Activated CD4-positive, alpha-beta T cell treated with anti-CD3 and anti-CD28 coated beads, Interleukin-2, amount 50 U/mL, for 48 hours (primary cell): Measurements from ENCODE around the gene EPS15.
"Not testable (repeated sequence)": the region's sequence is repeated elsewhere in the genome, so short reads cannot be mapped to it uniquely, and the experiment has no call there.

Experiments
- DNase-seq, 2 experiments: peaks; one replicate each; pipeline ENCODE4 v3.0.0-alpha.2; 2020

EPS15 gene

DNA sequence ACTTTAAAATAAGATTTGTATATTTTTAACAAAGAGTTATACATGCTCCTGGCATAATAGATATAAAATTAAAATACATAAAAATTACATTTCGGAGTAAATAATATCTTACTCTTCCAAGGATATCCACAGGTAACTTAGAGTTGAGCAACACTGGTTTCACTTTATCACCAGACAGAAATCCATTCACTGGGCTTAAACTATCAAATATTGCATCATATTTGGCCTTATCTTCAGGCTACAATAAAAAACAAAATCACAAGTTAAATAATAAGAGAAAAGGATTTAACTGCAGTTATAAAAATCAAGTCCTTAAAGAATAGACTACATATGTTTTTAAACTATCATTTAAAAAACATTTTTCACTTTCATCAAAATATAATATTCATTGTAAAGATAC is 55.5 kb downstream of the EPS15 start:
- no peak for DNase-seq

DNA sequence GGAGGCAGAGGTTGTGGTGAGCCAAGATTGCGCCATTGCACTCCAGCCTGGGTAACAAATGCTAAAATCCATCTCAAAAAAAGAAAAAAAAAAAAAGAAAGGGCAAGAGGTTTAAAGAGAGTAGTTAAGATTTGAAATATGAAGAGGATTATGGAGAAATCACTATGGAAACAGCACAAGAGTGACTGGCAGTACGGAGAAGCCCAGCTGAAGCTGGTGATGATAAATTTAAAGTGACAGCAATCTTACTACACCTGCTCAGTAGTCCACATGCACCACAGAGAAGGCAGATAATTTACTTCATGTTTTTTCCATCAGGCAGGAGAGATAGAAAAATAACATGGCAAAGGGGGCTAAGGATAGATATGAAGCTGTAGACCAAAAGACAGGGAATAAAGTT is 56.8 kb downstream of the EPS15 start:
- not testable (repeated sequence) for DNase-seq

- no peak for DNase-seq
These were observed 64.5 kb downstream of the EPS15 start for GRCh38 chr1:51454554-51454953.

DNA sequence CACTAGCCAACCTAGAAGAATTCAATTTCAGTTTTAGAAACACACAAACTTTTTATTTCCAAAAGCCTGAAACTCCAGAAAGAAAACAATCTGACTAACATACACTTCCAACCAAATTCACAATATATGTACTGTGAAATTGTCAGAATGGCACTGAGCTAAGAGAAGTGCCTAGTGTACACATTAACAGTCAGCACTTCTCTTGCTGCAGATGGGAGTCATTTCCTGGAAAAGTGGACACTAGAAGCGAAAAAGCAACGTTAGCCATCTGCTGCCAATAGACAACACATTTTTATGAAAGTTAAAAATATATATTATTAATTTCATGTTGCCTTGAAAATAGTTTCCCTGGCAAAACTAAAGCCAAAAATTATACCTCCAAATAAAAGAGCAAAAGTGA is 66.1 kb downstream of the EPS15 start:
- DNase-seq: no peak

- not testable (repeated sequence) for DNase-seq
These were observed 70.1 kb downstream of the EPS15 start for GRCh38 chr1:51448844-51449454.

DNA sequence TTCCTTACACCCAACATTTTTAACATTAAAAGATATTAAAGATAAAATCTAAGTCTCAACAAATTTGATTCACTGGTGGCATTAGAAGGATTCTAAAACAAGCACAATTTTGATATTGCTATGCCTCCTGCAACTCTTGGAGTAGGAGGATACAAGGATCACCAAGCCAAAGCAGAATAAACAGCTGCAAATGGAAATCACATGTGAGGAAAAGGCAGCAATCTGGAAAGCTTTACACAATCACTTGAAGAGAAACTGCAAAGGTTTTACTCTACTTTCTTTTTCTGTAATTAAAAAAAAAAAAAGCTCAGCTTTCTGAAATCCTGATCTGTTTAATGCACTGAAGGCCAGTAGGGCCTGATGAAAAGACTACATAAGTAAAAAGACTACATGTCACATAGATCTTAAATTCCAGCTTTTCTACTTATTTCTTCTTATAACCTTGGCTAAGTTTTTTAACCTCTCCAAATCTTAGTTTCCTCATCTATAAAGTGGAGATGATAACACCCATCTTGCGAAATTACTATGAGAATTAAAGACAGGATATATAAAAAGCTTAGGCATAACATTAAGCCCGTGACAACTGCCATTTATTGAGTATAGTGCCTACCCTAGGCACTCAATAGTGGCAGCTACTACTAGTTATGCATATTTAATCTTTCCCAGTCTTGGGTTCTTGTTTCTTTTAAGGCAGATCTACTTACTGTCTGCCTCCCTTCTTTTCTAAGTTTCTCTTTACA is 73.5 kb downstream of the EPS15 start:
- no peak for DNase-seq

GRCh38 chr1:51444534-51445192 is 74.4 kb downstream of the EPS15 start:
- no peak for DNase-seq

DNA sequence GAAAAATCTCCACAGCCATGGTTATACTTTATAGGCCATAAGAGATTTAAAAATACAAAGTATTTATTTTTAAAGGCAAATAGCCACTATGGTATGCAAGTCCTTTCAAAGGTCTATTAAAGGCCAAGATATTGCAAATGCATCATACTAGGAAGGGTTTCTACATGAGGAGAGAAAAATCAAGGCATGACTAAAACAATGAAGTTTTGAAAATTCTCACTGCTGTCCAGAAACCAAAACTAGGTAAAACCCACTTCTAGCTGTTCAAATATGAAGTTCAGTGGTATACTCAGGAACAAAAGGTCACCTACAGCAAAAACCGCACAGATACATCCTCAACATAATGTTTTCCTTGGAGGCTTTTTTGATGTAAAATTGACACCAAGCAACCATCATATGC is 75.0 kb downstream of the EPS15 start:
- DNase-seq: no peak

DNA sequence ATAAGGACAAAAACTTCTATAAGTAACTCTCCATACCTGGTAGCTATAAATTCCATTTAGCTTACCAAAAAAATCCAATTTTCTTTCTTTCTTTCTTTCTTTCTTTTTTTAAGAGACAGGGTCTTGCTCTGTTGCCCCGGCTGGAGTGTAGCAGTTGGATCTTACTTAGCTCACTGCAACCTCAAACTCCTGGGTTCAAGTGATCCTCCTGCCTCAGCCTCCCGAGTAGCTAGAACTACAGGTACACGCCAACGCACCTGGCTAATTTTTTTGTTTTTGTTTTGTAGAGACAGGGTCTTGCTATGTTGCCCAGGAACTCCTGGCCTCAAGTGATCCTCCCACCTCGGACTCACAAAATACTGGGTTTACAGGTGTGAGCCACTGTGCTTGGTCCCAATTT is 75.5 kb downstream of the EPS15 start:
- no peak for DNase-seq

DNA sequence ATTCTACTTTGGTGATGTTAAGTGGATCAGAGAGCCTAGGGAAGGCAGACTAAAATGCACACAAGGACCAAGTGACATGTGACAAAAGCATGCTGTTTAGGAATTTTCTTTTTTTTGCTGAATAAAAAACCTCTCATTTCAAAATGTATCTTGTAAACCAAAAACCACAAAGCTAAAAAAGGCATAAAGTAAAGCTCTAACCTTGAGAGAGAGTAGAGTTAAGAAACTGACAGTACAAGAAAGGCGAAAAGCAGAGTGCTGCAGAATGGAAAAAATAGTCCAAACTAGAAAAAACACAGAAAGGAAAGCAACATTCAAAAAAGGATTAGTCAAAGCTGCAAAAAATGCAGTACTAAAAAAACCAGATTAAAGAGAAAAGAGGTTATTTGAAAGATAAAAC is 76.5 kb downstream of the EPS15 start:
- no peak for DNase-seq

DNA sequence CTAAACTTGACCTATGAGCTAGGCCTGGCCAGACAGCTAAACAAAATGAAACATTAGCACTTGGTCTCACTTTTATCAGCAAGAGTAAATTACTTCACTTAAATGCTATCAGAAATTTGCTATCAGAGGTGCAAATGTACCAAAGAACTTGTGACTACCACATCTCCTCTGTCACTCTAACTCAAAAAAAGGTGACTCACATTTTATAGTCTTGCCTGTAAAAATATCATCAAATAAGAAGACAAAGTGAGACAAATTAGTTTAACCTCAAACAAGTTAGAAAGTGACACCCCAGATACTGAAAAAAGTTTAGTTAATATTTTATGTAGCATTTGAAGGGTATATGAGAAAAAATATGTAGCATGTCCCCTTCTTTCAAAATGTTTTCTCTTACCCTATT is 76.9 kb downstream of the EPS15 start:
- no peak for DNase-seq

- DNase-seq: no peak
These were observed 79.2 kb downstream of the EPS15 start for GRCh38 chr1:51439895-51440294.

GRCh38 chr1:51439053-51439452 is 80.0 kb downstream of the EPS15 start:
- DNase-seq: no peak

GRCh38 chr1:51437391-51437790 is 81.7 kb downstream of the EPS15 start:
- not testable (repeated sequence) for DNase-seq

DNA sequence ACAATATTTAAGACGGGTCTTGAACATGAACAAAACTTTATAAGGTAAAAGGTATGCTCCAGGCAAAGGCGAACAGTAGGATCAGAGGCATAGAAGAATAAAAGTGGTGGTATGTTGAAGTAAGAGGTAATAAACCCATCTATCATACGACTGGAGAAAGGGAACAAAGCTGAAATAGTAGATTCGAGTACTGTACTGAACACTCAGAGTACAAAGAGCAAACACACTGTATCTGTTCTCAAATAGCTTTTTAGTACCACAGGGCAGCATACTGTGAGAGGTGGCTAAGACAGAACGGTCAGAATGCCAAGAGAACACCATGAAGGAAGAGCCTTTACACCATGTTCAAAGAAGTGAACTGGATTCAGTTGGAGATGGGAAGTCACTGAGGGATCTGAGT is 83.2 kb downstream of the EPS15 start:
- DNase-seq: no peak

DNA sequence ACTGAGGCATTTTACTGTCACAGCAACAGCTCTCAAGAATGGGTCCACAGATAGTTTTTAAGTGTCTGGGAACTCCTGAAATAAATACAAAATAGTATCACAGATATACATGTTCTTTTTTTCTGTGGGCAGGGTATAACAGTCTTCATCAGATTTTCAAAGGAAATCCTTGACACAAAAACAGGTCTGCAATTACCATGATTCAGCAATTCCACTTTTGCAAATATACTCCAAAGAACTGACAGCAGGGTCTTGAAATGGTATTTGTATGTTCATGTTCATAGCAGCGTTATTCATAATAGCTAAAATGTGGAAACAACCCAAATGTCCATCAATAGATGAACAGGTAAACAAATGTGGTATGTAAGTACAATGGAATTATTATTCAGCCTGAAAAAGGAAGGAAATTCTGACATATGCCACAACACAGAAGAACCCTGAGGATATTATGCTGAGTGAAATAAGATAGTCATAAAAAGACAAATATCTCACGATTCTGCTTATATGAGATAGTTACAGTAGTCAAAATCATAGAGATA is 85.0 kb downstream of the EPS15 start:
- no peak for DNase-seq

GRCh38 chr1:51433269-51433971 is 85.6 kb downstream of the EPS15 start:
- DNase-seq: no peak

GRCh38 chr1:51432146-51432545 is 86.9 kb downstream of the EPS15 start:
- DNase-seq: no peak

GRCh38 chr1:51427438-51427837 is 91.6 kb downstream of the EPS15 start:
- no peak for DNase-seq

- DNase-seq: no peak
These were observed 93.1 kb downstream of the EPS15 start for GRCh38 chr1:51425955-51426354.

DNA sequence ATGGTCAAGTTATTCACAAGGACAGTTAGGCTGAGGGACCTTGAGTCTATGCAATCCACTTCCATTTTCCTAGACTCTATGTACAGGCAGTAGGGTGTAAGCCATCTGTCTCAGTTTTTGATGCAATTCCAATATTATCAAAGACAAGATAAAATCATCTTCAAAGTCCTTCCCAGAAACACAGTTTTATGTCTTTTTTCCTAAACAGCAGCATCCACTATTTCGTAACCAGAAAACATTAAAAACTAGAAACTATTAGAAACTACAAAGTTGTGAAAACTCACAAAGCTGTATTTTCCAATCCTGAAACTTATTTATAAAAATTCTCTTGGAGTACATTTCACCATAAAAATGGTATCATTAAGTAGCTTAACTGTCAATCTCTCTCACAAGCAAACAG is 93.8 kb downstream of the EPS15 start:
- DNase-seq: no peak

GRCh38 chr1:51423073-51423821 is 95.8 kb downstream of the EPS15 start:
- no peak for DNase-seq
